ENCODE data around the gene CCDC85B. TPM values are rescaled to one million over a fixed set of nuclear protein-coding genes. Genes with fewer than 3 reads are reported as not detected.
A peak's percentile ranks its signal among the peaks of the same experiment; 100 is the strongest.

CCDC85B gene
- total and polyA plus RNA-seq, 2 of the 13 experiments (the other 11 are each of a cell fraction or from before 2014, with no cell fraction given): 8.2 to 19.5 TPM

DNA sequence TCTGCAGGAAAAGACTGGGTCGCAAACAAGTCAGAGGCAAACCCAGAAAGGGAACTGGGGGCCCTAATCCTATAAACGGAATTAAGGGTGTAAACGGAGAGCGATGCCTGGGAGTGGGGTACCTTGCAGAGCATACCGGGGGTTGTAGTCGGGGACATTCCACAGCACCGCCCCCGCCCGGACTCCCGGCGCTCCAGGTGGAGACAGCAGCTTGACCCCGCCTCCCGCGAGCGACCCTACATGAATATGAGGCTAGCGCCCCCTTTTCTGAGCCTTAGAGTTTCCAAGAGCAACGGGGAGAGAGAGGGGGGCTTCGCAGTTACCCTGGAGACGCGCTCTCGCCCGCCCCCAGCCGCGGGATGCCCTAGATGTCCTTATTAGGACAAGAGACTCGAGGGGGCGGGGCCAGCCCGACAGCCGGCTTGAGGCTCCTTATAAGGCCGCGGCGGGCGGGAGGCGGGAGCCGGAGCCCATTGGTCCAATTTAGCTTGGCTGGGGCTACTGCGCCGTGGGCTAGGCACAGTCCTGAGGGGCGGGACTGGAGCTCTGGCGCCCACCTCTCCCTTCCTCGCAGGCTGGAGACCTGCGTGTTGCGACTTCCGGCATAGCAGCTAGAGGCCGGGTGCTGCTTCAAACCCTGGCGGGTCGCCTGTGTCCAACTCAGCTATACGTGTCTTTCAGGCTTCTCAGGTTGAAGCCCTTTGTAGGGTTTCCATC is 31.2 kb upstream of the CCDC85B start (continued):
- TF ChIP-seq EEA1 (CRISPR knock-in tag; IDR thresholded peaks at IDR 0.05; ENCODE audit: borderline replicate concordance) (no peak), JDP2 (CRISPR knock-in tag; IDR thresholded peaks at IDR 0.05; ENCODE audit: borderline replicate concordance) (no peak), EED (CRISPR knock-in tag; IDR thresholded peaks at IDR 0.05) (no peak), KLF13 (CRISPR knock-in tag; IDR thresholded peaks at IDR 0.05) (0 out of 2 replicates have a peak, but pooled peaks have one; percentile 7), ARHGAP35 (CRISPR knock-in tag; IDR thresholded peaks at IDR 0.05; ENCODE audit: borderline replicate concordance) (no peak), PHF5A (CRISPR knock-in tag; IDR thresholded peaks at IDR 0.05; ENCODE audit: low read depth, unreplicated experiment) (no peak), SOX6 (IDR thresholded peaks at IDR 0.05) (no peak), SOX6 (CRISPR knock-in tag; IDR thresholded peaks at IDR 0.05) (no peak), ZNF205 (CRISPR knock-in tag; IDR thresholded peaks at IDR 0.05) (no peak), ZFP82 (CRISPR knock-in tag; IDR thresholded peaks at IDR 0.05; ENCODE audit: borderline replicate concordance) (no peak)
- TF ChIP-seq, protein P1, sequence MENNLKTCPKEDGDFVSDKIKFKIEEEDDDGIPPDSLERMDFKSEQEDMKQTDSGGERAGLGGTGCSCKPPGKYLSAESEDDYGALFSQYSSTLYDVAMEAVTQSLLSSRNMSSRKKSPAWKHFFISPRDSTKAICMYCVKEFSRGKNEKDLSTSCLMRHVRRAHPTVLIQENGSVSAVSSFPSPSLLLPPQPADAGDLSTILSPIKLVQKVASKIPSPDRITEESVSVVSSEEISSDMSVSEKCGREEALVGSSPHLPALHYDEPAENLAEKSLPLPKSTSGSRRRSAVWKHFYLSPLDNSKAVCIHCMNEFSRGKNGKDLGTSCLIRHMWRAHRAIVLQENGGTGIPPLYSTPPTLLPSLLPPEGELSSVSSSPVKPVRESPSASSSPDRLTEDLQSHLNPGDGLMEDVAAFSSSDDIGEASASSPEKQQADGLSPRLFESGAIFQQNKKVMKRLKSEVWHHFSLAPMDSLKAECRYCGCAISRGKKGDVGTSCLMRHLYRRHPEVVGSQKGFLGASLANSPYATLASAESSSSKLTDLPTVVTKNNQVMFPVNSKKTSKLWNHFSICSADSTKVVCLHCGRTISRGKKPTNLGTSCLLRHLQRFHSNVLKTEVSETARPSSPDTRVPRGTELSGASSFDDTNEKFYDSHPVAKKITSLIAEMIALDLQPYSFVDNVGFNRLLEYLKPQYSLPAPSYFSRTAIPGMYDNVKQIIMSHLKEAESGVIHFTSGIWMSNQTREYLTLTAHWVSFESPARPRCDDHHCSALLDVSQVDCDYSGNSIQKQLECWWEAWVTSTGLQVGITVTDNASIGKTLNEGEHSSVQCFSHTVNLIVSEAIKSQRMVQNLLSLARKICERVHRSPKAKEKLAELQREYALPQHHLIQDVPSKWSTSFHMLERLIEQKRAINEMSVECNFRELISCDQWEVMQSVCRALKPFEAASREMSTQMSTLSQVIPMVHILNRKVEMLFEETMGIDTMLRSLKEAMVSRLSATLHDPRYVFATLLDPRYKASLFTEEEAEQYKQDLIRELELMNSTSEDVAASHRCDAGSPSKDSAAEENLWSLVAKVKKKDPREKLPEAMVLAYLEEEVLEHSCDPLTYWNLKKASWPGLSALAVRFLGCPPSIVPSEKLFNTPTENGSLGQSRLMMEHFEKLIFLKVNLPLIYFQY (CRISPR knock-in tag; IDR thresholded peaks at IDR 0.05; ENCODE audit: borderline replicate concordance): no peak
- TF ChIP-seq, protein P2, sequence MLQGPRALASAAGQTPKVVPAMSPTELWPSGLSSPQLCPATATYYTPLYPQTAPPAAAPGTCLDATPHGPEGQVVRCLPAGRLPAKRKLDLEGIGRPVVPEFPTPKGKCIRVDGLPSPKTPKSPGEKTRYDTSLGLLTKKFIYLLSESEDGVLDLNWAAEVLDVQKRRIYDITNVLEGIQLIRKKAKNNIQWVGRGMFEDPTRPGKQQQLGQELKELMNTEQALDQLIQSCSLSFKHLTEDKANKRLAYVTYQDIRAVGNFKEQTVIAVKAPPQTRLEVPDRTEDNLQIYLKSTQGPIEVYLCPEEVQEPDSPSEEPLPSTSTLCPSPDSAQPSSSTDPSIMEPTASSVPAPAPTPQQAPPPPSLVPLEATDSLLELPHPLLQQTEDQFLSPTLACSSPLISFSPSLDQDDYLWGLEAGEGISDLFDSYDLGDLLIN (CRISPR knock-in tag; IDR thresholded peaks at IDR 0.05; ENCODE audit: borderline replicate concordance): no peak
- TF ChIP-seq, protein P3, sequence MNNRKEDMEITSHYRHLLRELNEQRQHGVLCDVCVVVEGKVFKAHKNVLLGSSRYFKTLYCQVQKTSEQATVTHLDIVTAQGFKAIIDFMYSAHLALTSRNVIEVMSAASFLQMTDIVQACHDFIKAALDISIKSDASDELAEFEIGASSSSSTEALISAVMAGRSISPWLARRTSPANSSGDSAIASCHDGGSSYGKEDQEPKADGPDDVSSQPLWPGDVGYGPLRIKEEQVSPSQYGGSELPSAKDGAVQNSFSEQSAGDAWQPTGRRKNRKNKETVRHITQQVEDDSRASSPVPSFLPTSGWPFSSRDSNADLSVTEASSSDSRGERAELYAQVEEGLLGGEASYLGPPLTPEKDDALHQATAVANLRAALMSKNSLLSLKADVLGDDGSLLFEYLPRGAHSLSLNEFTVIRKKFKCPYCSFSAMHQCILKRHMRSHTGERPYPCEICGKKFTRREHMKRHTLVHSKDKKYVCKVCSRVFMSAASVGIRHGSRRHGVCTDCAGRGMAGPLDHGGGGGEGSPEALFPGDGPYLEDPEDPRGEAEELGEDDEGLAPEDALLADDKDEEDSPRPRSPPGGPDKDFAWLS (CRISPR knock-in tag; IDR thresholded peaks at IDR 0.05; ENCODE audit: borderline replicate concordance): no peak
- TF ChIP-seq, protein P4, sequence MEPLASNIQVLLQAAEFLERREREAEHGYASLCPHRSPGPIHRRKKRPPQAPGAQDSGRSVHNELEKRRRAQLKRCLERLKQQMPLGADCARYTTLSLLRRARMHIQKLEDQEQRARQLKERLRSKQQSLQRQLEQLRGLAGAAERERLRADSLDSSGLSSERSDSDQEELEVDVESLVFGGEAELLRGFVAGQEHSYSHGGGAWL (CRISPR knock-in tag; IDR thresholded peaks at IDR 0.05): no peak
- TF ChIP-seq, protein P5, sequence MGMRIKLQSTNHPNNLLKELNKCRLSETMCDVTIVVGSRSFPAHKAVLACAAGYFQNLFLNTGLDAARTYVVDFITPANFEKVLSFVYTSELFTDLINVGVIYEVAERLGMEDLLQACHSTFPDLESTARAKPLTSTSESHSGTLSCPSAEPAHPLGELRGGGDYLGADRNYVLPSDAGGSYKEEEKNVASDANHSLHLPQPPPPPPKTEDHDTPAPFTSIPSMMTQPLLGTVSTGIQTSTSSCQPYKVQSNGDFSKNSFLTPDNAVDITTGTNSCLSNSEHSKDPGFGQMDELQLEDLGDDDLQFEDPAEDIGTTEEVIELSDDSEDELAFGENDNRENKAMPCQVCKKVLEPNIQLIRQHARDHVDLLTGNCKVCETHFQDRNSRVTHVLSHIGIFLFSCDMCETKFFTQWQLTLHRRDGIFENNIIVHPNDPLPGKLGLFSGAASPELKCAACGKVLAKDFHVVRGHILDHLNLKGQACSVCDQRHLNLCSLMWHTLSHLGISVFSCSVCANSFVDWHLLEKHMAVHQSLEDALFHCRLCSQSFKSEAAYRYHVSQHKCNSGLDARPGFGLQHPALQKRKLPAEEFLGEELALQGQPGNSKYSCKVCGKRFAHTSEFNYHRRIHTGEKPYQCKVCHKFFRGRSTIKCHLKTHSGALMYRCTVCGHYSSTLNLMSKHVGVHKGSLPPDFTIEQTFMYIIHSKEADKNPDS (CRISPR knock-in tag; IDR thresholded peaks at IDR 0.05): no peak

Data from HepG2 (cell line).